ENCODE data around the gene ACOT6.

Gene ACOT6

DNA sequence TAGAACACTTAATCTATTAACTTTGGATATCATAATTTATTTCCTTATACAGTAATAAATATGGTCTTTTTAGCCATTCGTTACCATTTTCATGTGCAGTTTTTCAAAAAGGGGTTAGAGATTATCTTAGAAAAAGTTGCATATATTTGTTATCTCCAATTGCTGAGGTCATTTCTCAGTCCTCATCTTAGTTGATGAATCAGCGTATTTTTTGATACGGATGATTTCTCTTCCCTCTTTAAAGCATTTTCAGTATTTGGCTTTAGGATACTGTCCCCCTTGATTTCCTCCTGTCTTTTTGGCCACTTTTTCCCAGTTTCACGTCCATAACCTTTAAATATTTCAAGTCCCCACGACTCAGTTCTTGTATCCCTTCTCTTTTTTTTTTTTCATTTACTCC, 54.3 kb downstream of the ACOT6 start:
- DNase-seq (ENCODE audit: low spot score in 2 of 2) (no peak), ATAC-seq (replicated peaks; ENCODE audit: extremely low read depth, poor library complexity, severe bottlenecking) (no peak)
- no peak overlapping the region for H3K4me3 Mint-ChIP-seq
- no peaks in the 10 kb centered on the region for H3K4me1 Mint-ChIP-seq
- no peaks in the 10 kb centered on the region for H3K27me3 Mint-ChIP-seq
- H3K36me3 Mint-ChIP-seq (ENCODE audit: insufficient read depth) = peaks cover 5% of the 10 kb centered on the region
- no peaks in the 10 kb centered on the region for H3K9me3 Mint-ChIP-seq
- no peak overlapping the region for H3K27ac Mint-ChIP-seq (ENCODE audit: low read depth)

- Mint-ChIP-seq H3K27ac (ENCODE audit: low read depth) (no peak overlapping the region), H3K36me3 (ENCODE audit: insufficient read depth) (peaks cover 5% of the 10 kb centered on the region), H3K9me3 (no peaks in the 10 kb centered on the region), H3K4me1 (no peaks in the 10 kb centered on the region), H3K27me3 (no peaks in the 10 kb centered on the region), H3K4me3 (no peak overlapping the region)
- ATAC-seq (replicated peaks; ENCODE audit: extremely low read depth, poor library complexity, severe bottlenecking) = no peak
- DNase-seq (ENCODE audit: low spot score in 2 of 2) = no peak
Measured at GRCh38 chr14:73667854-73668253, 55.5 kb downstream of the ACOT6 start.
